Activated B cell treated with CpG ODN at 0.5 μM for 24 hours (primary cell): Measurements from ENCODE around the gene GABRE. TPM values are rescaled to one million over a fixed set of nuclear protein-coding genes. Genes with fewer than 3 reads are reported as not detected.

Experiments used
- total RNA-seq: library from RNA; stranded (reverse); gene quantifications from 2 replicates; pipeline ENCODE4 v1.2.3, GENCODE V29; 2022

GABRE gene
- total RNA-seq, 1 donor from 2014 or later = not detected

Other genes starting within 250 kb of the GABRE start
- gene CNGA2, start 239.9 kb downstream of the GABRE start, total RNA-seq = not detected in 2 replicates
- not detected in 2 replicates for gene MAGEA4, start 61.8 kb downstream of the GABRE start, total RNA-seq
- gene MAGEA10, start 163.9 kb upstream of the GABRE start, total RNA-seq = not detected in 2 replicates